ENCODE data around the gene NUP62.

NUP62 gene

DNA sequence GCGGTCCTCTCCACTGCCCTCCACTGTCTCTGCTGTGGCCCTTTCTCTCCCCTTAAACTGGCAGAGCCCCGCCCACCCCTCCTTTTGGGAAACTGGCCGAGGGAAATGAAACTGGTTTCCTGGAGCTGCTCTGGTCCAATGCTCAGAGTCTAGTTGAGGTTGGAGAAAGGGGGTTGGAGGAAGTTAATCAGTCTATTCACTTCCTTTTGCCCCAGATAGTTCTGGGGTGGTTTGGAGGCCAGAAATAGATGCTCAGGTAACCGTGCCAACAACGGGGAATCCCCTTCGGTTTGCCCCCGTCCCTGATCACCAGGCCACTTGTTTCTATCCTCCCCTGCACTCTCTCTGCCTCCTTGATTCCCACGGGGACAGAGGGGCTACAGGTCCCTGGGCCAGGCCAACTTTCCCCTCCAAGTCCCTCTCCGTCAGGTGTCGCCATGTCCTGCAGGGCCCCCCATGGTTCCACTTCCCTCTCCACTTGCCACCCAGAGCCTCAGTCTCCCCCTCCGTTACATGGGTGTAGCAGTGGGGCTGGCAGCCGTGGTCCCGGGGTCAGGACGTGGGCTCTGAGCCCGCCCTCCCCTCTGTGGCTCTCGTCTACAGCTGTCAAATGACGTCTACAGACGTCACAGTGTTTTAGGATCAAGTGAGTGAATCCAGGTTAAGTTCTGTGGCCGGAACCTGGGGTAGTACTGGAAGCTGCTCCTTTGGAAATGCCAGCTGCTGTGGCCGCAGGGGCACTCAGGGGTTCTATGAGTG, 32.3 kb downstream of the NUP62 start, which contains the start of gene IL4I1:
IL4I1 (minus strand) TSS at position 25 of the 759 bp plus-strand sequence. CDS start 727 bp downstream, outside the sequence.
- DNase-seq: peak; percentile 82

- no peak for DNase-seq
Observed at GRCh38 chr19:49895566-49896297, 33.6 kb downstream of the NUP62 start.

- no peak for DNase-seq
Observed at GRCh38 chr19:49894879-49895565, 34.3 kb downstream of the NUP62 start.

DNA sequence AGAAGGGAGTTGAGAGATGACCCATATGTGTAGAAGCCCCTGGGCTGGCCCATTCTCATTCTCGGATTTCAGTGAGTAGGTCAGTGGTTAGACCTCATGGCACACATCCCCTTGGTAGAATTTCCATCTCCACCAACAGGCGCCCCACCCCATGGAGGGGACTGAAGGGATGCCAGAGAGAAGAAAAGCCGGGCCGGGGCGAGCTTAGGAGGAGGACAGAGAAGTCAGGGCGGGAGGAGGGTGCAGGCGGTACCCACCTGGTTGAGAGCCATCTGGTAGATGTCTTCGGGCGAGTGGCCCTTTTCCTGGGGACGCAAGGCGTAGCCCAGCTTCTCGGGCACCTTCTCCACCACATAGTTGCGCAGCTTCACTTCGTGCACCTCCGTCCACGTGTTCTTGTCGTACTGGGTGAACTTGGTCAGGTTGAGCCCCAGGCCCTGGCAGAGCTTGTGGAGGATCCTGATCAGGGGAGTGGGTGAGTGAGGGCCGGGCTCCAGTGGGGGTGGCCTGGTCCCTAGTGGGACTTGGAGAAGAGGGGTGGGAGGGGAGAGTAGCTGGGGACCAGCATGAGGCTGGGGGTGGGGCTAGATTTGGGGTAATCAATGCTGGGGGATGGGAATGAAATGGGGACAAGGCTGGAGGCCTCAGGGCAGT, 35.2 kb downstream of the NUP62 start:
- DNase-seq: no peak

DNA sequence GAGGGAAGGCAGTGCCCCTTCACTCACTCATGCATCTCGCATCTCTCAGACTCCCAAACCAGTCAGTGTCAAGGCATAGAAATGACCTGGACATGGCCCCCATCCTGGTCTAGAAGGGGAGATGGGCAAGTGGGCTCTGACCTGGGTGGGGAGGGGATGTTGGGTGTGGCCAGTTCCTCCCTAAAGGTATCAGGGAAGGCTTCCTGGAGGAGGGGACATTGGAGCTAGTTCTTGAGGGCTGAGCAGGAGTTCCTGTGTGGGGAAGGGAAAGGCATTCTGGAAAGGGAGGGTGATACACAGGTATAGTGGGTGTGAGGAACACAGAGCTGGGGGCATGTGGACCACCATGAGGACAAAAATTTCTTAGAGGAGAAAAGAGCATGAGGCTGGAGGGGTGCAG, 36.6 kb downstream of the NUP62 start:
- no peak for DNase-seq

GRCh38 chr19:49891393-49891792, 37.9 kb downstream of the NUP62 start:
- DNase-seq: no peak

DNA sequence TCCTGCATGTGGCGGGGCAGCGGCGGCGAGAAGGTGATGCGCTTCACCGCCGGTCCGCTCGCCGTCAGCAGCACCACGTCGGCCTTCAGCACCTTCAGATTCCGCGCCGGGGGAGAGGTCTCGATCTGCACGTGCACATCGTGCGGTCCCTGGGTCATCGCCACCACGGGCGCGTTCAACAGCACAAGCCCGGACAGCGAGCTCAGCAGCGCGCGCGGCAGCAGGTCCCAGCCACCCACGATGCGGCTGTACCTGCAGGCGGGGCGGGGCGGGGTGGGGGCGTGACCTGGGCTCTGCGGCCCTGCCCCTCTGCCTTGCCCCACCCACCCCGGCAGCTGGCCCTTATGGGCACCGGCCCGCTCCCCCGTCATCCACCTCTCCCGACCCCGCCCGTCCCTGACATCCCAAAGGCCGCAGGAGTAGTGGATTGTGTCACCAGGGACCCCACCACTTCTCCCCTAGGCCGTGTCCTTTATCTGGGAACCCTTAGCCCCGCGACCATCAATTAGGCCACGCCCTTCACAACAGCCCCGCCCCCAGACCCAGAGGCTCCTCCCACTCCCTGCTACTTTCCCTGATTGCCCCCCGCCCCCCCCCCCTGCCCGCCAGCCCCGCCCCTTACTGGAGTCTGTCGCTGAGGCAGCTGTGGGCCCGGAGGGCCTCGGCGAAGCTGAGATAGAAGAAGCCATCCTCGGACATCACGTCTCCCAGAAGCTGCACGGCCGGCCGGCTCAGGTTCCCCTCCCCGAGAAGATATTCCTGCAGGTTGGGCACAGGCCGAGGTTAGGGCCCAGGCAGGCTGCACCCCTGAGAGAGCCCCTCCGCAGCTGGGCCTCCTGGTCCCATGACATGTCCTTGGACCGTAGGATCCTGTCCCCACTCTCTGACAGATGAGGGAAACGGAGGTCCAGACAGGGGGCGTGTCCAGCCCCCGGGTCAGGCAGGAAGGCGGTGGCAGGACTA, 38.7 kb downstream of the NUP62 start:
- peak; percentile 88 for DNase-seq

GRCh38 chr19:49889687-49890348, 39.5 kb downstream of the NUP62 start:
- DNase-seq: peak; percentile 88

- no peak for DNase-seq
Observed at GRCh38 chr19:49889038-49889686, 40.1 kb downstream of the NUP62 start.

DNA sequence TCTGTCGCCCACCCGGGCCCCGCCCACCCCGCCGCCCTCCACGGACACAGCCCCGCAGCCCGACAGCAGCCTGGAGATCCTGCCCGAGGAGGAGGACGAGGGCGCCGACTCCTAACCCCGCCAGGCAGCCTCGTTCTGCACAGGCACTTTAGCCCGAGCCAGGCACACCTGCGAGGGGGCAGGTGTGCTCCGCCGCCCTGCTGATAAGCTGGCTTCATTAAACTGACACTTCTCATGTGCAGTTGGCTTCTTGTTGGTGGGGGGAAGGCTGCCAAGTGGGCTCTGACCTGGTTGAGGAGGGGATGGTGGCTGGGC, 40.8 kb downstream of the NUP62 start:
- DNase-seq: no peak

DNA sequence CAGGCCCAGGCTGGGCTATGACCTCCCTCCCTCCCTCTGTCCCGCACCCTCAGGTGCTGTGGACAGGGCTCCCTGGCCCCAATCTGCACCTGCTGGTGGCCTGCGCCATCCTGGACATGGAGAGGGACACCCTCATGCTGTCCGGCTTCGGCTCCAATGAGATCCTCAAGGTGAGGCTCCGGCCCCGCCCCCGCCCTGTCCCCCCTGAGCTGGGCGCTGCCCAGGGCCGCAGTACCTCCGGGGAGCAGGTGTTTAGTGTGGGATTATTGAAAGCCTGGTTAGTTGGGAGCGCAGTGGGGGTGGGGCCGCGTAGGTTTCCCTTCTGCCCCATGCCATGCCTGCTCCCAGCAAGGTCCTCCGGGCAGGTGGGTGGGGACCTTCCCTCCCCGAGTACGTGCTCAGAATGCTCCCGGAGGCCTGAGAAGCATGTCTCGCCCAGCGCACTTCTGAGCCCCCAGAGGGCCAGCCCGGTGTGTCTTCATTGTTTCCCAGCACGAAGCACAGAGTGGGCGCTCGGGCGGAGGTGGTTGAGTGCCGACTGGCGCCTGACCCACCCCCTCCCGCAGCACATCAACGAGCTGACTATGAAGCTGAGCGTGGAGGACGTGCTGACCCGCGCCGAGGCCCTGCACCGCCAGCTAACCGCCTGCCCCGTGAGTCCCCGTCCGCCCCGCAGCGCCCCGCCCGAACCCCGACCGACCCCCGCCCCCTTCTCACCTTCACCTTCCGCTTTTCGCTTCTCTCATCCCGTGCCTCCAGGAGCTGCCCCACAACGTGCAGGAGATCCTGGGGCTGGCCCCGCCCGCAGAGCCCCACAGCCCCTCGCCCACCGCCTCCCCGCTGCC, 41.4 kb downstream of the NUP62 start:
- no peak for DNase-seq

- no peak for DNase-seq
Observed at GRCh38 chr19:49887037-49887664, 42.2 kb downstream of the NUP62 start.

GRCh38 chr19:49884760-49885159, 44.5 kb downstream of the NUP62 start:
- no peak for DNase-seq

GRCh38 chr19:49884109-49884508, 45.2 kb downstream of the NUP62 start:
- no peak for DNase-seq

GRCh38 chr19:49883094-49883493, 46.2 kb downstream of the NUP62 start:
- DNase-seq: no peak

GRCh38 chr19:49882643-49883042, 46.7 kb downstream of the NUP62 start:
- no peak for DNase-seq

DNA sequence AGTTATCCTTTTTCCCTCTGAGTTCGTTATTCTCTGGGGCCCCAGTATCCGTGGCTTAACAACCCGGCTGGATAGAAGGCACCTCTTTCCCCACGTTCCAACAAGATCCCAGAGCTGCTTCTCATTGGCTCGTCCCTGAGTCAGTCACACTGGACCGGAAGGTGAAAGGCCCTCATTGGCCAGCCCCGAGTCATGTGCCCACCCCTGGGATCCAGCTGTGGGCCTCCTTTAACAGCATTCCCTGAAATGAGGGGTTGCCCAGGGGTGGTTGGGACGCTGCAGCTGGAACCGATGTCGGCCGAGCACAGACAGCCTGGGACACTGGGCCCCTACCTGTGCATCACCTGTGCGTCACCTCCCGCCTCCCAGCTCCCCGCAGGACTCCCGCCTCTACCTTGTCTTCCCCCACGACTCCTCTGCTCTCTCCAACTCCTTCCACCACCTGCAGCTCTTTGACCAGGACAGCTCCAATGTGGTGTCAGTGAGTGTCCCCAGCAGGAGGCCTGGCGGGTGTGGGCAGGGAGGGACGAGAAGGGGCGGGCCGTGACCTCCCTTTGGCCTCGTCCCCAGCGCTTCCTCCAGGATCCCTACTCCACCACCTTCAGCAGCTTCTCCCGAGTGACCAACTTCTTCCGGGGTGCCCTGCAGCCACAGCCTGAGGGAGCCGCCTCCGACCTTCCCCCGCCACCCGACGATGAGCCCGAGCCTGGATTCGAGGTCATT, 47.5 kb downstream of the NUP62 start:
- no peak for DNase-seq

- DNase-seq: no peak
Observed at GRCh38 chr19:49881186-49881585, 48.1 kb downstream of the NUP62 start.
